Keratinocyte (primary cell): ENCODE measurements around the gene RASGRF2. TPM values are rescaled to one million over a fixed set of nuclear protein-coding genes. Genes with fewer than 3 reads are reported as not detected.

Source experiments
- DNase-seq: peaks from one replicate; pipeline ENCODE4 v3.0.0-alpha.2; 2011; ENCODE audit warnings: low read depth, missing footprints, low spot score
- FAIRE-seq: peaks from 2 replicates; lab custom pipeline; 2011; peaks lifted over from hg19 to GRCh38; lab: Jason Lieb, UNC
- H2AFZ ChIP-seq: 2 replicates; pipeline ENCODE4 v1.6.0; 2012; ENCODE audit warnings: low read length, control low read depth, inconsistent platforms; ENCODE audit not compliant: control insufficient read depth
- H3K27ac ChIP-seq: 2 replicates; pipeline ENCODE4 v1.5.1; 2011; ENCODE audit warnings: low read length; ENCODE audit not compliant: control insufficient read depth, insufficient read depth
- H3K27me3 ChIP-seq: 3 replicates; pipeline ENCODE4 v1.6.0; 2011; ENCODE audit warnings: low read length; ENCODE audit not compliant: control insufficient read depth, insufficient read depth; ENCODE audit errors: extremely low read depth
- H3K36me3 ChIP-seq, 2 experiments: 2 replicates in 1 of 2; 3 replicates in 1 of 2; pipeline ENCODE4 v1.5.1; 2011; ENCODE audit warnings: low read length in 2 of 2, mild to moderate bottlenecking in 1 of 2; ENCODE audit not compliant: control insufficient read depth in 2 of 2, insufficient read depth in 2 of 2; ENCODE audit errors: extremely low read depth in 1 of 2
- H3K4me1 ChIP-seq: 3 replicates; pipeline ENCODE4 v1.5.1; 2011; ENCODE audit warnings: low read length; ENCODE audit not compliant: control insufficient read depth, insufficient read depth; ENCODE audit errors: extremely low read depth
- H3K4me2 ChIP-seq: 3 replicates; pipeline ENCODE4 v1.6.0; 2011; ENCODE audit warnings: low read depth, low read length; ENCODE audit not compliant: control insufficient read depth, insufficient read depth; ENCODE audit errors: extremely low read depth
- H3K4me3 ChIP-seq, 3 experiments: fragments of 200-600 bp in 1 of 3; sonication (generic) in 1 of 3; 2 replicates in 2 of 3; 3 replicates in 1 of 3; pipeline ENCODE4 v1.5.1; 2011 to 2016; ENCODE audit warnings: low read length in 3 of 3, mild to moderate bottlenecking in 3 of 3, control low read depth in 2 of 3, inconsistent platforms in 1 of 3, low read depth in 1 of 3, mixed read lengths in 1 of 3, mixed run types in 1 of 3, moderate library complexity in 1 of 3; ENCODE audit not compliant: control insufficient read depth in 2 of 3, insufficient read depth in 2 of 3; ENCODE audit errors: extremely low read depth in 1 of 3
- H3K79me2 ChIP-seq: 2 replicates; pipeline ENCODE4 v1.6.0; 2012; ENCODE audit warnings: low read length; ENCODE audit not compliant: control insufficient read depth, insufficient read depth
- H3K9ac ChIP-seq: 3 replicates; pipeline ENCODE4 v1.6.0; 2011; ENCODE audit warnings: low read length; ENCODE audit not compliant: control insufficient read depth, insufficient read depth; ENCODE audit errors: extremely low read depth
- H3K9me1 ChIP-seq: 3 replicates; pipeline ENCODE4 v1.6.0; 2011; ENCODE audit warnings: low read length; ENCODE audit not compliant: control insufficient read depth, insufficient read depth; ENCODE audit errors: extremely low read depth
- H3K9me3 ChIP-seq: 2 replicates; pipeline ENCODE4 v1.5.1; 2012; ENCODE audit warnings: low read depth, low read length; ENCODE audit not compliant: control insufficient read depth
- H4K20me1 ChIP-seq: 3 replicates; pipeline ENCODE4 v1.6.0; 2011; ENCODE audit warnings: low read length; ENCODE audit not compliant: control insufficient read depth, insufficient read depth; ENCODE audit errors: extremely low read depth
- EZH2 ChIP-seq: IDR thresholded peaks from one replicate; pipeline ENCODE4 v1.6.1; 2012; ENCODE audit warnings: inconsistent platforms, mild to moderate bottlenecking, low read length, moderate library complexity
- dilution Hi-C: fragments of 300-500 bp; cut with MboI; formaldehyde crosslinking; loops from one replicate; pipeline ENCODE4 v1.7.0; 2020; ENCODE audit warnings: low sequenced_read_pairs; ENCODE audit not compliant: extremely low pct_ligation_motif_present
- polyA plus RNA-seq, 5 experiments: library from polyadenylated mRNA; depleted of rRNA in 3 of 5; stranded (reverse) in 3 of 5; stranded (forward) in 1 of 5; unstranded in 1 of 5; fragments of >200 nt; gene quantifications; 1 replicate in 1 of 5; 2 replicates in 3 of 5; 3 replicates in 1 of 5; pipeline versions ENCODE4 v1.2.1 to v1.2.3, GENCODE V29; 2011 to 2012; ENCODE audit warnings: missing spikeins in 2 of 5, low read depth in 1 of 5, low replicate concordance in 1 of 5
- TF ChIP-seq, protein P1 (sequence below), 3 experiments: IDR thresholded peaks in 1 of 3; conservative IDR thresholded peaks in 1 of 3; optimal IDR thresholded peaks in 1 of 3; 2 replicates in 2 of 3; 3 replicates in 1 of 3; pipeline versions ENCODE3 to v1.5.1; 2011; ENCODE audit warnings: low read length in 3 of 3, mild to moderate bottlenecking in 3 of 3, moderate library complexity in 2 of 3, control low read depth in 1 of 3, inconsistent platforms in 1 of 3; ENCODE audit not compliant: insufficient read depth in 2 of 3; ENCODE audit errors: extremely low read depth in 1 of 3

The RASGRF2 gene
- polyA plus RNA-seq, 1 donor (not counting 4 experiments of a cell fraction or from before 2014, with no cell fraction given) = 0.03 TPM

DNA sequence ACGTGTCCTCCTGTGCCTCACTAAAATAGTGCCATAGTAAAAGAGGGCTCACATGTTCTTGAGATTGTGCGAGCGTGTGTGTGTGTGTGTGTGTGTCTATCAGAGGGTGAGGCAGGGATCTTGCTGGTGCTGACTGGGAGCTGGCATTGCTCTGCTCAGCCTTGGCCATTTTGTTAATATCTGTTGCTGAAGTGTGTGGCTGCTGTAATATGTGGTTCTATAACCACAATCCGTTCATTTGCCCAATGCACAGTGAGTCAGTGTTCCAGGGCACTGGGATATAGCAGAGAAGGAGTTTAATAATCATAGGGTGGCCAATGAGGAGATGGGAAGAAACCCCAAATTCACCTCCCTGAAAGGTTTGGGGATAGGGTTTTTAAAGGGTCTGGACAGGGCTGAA, 61.3 kb downstream of the RASGRF2 start:
- TF ChIP-seq, protein P1, sequence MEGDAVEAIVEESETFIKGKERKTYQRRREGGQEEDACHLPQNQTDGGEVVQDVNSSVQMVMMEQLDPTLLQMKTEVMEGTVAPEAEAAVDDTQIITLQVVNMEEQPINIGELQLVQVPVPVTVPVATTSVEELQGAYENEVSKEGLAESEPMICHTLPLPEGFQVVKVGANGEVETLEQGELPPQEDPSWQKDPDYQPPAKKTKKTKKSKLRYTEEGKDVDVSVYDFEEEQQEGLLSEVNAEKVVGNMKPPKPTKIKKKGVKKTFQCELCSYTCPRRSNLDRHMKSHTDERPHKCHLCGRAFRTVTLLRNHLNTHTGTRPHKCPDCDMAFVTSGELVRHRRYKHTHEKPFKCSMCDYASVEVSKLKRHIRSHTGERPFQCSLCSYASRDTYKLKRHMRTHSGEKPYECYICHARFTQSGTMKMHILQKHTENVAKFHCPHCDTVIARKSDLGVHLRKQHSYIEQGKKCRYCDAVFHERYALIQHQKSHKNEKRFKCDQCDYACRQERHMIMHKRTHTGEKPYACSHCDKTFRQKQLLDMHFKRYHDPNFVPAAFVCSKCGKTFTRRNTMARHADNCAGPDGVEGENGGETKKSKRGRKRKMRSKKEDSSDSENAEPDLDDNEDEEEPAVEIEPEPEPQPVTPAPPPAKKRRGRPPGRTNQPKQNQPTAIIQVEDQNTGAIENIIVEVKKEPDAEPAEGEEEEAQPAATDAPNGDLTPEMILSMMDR (optimal IDR thresholded peaks at IDR 0.05 in 1 of 3, IDR thresholded peaks at IDR 0.05 in 1 of 3, conservative IDR thresholded peaks at IDR 0.05 in 1 of 3; ENCODE audit: extremely low read depth in 1 of 3, insufficient read depth in 2 of 3, low read length in 3 of 3) = no peak
- TF ChIP-seq EZH2 = no peak
- Histone ChIP-seq H3K4me2 (no peak overlapping the region), H3K4me1 (no peaks in the 10 kb centered on the region), H2AFZ (no peak overlapping the region), H3K79me2 (no peaks in the 10 kb centered on the region), H3K9me1 (no peaks in the 10 kb centered on the region), H3K27me3 (peaks cover 19% of the 10 kb centered on the region), H3K9me3 (no peaks in the 10 kb centered on the region), H3K36me3 (no peaks in the 10 kb centered on the region), H3K4me3 (no peak overlapping the region), H4K20me1 (no peaks in the 10 kb centered on the region), H3K9ac (no peak overlapping the region), H3K27ac (no peak overlapping the region)
- no peak for FAIRE-seq
- dilution Hi-C loops = no loop called here
- DNase-seq = no peak

DNA sequence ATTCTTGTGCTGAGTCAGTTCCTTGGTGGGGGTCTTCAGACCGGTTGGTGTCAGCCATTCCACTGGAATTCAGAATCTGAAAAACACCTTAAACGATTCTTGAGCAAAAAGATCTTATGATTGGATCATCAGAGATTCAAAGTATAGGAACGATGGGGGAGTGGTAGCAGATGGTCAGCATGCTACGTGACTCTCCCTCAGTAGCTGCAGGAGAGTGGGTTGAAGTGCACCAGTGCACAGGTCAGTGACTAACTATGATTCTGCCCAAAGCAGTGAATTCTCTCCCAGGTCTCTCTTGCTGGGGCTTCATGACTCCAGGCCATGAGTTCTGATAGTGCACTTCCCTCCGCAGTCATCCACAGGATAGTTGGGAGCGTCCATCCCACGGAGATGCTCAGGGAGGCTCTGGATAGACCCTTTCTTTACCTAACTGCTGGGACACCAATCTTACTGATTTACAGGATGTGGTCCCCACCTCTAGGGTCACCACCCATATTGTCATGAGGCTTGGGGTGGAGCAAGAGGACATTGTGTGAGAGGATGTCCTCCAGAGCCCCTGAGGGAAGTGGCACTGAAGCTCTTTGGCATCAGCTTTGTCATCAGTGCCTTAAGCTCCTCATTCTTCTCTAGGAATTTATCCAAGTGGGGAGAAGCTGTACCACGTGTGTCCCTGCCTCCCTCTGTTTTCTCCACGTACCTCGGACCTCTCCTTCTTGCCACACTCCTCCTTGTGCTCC, 62.0 kb downstream of the RASGRF2 start:
- Histone ChIP-seq H3K4me2 (no peak overlapping the region), H4K20me1 (no peaks in the 10 kb centered on the region), H3K9me3 (no peaks in the 10 kb centered on the region), H3K9me1 (no peaks in the 10 kb centered on the region), H3K27ac (no peak overlapping the region), H3K4me3 (no peak overlapping the region), H3K36me3 (no peaks in the 10 kb centered on the region), H3K9ac (no peak overlapping the region), H3K27me3 (peaks cover 19% of the 10 kb centered on the region), H3K79me2 (no peaks in the 10 kb centered on the region), H3K4me1 (no peaks in the 10 kb centered on the region), H2AFZ (no peak overlapping the region)
- TF ChIP-seq, protein P1 (optimal IDR thresholded peaks at IDR 0.05 in 1 of 3, IDR thresholded peaks at IDR 0.05 in 1 of 3, conservative IDR thresholded peaks at IDR 0.05 in 1 of 3; ENCODE audit: extremely low read depth in 1 of 3, insufficient read depth in 2 of 3, low read length in 3 of 3) = no peak
- TF ChIP-seq EZH2 = no peak
- dilution Hi-C loops = no loop called here
- FAIRE-seq (no peak), DNase-seq (no peak)
